ENCODE results near the gene MAD1L1.
A peak's percentile ranks its signal among the peaks of the same experiment; 100 is the strongest.

Gene MAD1L1

DNA sequence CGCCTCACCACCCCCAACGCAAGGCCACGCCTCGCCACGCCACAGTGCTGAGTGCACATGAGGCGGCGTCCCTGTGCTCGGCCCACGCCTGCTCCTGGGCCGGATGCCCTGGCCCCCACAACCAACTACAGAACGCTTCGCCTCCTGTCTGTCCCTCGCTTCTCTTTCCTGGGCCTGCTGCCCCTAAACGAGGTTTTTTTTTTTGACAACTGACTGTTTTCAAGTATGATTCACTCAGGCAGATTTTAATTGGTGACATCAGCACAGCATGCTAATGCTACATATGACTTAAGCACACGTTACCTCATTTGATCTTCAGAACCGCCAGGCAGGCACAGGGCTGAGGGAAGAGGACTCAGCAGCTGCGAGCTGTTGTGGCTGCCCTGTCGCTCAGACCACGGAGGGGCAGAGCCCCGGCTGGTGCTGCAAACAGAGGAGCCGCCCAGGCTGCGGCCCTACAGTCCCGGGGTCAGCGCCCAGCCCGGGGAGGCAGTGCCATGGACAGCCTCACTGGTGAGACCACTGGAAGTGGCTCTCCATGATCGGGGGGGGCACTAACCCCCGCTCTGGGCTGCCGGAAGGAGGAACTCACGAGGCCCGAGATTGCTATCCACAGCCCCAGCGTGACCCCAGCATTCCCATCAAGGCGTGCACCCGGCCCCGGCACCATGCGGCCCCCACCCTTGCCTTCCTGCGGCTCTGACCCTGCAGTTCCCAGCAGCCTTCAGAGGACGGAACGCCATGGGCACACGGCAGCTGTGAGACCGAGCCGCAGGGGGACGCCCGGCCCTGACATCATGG, 212.8 kb downstream of the MAD1L1 start:
- DNase-seq: peak; percentile 30

DNA sequence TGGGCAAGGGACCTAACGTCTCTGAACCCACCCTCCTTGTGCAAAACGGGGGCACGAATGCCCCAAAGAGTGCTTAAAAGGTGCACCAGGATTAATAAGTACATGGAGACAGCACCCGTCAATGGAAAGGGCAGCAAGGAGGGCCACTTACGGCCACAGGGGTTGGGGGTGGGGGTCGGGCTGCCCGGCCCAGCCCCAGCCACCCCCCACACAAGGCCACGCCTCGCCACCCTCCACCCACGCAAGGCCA, 213.4 kb downstream of the MAD1L1 start:
- DNase-seq: no peak

DNA sequence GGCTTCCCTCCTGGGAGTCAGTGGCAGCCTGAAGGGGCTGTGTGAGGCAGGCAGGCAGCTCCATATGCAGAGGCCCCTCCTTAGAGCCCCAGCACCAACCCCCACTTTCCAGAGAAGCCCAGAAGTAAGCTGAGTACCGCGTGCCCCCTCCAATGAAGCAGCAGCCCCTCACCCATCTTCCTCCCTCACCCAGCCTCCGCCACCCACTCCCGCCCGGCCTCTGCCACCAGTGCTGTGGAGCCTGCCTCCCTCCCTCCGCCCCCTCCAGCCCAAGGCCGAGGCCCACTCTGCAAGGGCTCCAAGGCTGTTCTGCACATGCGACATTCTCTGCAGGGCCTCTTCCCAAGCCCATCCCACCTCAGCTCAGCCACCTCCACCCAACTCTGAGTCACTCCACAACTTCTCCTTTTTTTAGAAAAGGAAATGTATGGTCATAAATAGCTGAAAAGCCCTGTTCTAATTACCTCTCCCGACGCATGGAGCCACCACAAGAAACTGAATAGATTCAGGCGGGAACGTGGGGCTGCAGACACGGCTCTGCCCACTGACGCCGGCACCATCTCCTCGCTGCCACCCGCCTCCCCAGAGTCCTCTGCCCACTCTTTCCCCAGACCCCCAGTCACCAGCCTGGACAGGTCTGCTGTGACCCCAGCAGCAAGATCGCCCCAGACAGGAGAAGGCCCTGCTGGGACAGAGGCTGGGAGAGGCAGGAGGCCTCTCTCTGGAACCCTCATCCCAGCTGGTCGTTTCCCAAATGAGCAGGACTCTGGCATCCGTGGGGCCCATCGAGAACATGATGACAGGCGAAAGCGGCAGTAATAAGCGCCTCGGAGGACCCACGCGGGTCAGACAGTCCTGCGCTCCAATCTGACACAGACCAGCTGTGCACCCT, 213.9 kb downstream of the MAD1L1 start:
- no peak for DNase-seq

DNA sequence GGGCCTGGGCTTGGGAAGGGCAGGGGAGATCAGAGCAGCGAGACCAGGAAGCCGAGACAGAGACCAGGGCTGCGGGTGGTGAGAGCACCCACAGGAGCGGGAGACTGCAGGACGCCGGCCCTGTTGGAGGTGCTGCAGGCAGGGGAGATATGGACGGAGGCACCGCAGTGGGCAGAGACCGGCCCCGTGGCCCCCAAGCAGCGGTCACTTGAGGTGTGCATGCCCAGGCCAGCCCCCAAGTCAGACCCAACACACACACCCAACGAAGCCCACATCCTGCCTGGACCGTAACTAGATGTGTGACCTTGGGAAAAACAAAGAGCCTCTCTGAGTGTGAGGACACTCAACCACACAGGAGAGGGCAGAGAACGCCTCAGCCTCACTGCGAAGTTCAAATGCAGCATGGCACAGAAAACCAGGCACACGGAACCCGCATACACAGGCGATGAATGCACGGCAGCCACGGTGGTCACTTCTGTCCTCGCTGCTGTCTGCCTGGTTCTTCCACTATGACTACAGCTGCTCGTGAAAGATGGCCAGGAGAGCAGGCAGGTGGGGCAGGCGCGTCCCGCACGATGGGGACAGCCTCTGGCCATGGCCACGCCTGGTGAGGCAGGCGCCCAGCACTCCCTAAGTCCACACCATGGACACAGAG, 214.7 kb downstream of the MAD1L1 start:
- DNase-seq: no peak

DNA sequence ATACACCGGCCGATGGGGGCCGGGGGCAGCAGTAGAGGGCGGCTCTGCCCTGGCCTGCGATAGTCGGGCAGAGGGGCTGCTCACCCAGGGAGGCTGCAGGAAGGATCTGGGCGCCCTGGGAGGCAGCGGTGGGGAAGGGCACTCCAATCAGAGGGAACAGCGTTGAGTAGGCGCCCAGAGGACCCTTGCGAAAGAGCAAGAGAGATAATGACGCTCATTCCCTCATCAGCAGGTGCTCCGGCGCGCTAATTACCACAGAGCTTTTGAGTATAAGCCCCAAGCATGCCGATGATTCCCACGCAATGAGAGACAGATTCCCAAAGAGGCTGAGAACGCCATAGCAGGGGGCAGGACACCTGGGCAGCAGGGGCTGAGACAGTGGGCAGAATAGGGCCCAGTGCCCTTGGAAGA, 215.3 kb downstream of the MAD1L1 start:
- DNase-seq: no peak

DNA sequence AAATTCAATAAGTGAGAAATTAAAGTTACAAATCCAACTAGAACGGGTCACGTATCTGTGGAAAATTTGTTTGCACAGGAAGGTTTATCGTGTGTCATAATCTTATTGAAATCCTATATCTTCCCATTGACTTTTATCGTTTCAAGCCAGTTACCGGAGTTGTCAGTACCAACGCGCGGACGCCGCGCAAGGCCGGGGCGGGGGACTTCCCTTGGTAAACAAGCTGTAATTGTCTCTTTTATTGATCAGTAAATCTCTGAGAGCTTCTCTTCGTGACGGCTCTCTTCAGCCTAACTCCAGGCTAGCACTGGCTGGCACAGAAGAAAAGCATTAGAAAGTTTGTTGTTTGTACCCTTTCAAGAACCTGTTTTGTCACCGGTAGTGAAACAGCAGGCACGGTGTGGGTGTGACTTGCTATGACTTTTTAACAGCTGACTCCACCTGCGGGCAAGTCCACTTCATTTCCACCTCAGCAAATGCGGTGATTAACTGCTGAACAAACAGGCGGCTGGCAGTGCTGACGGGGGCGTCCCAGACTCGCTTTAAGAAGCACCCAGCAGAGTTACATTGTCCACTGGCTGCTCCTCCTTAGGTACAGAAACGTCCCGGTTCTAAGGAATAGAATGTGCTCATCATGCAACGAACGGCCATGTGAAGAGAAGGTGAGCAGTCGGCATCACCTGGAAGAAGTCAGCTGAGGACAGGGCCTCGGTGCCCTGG, 215.8 kb downstream of the MAD1L1 start:
- no peak for DNase-seq

DNA sequence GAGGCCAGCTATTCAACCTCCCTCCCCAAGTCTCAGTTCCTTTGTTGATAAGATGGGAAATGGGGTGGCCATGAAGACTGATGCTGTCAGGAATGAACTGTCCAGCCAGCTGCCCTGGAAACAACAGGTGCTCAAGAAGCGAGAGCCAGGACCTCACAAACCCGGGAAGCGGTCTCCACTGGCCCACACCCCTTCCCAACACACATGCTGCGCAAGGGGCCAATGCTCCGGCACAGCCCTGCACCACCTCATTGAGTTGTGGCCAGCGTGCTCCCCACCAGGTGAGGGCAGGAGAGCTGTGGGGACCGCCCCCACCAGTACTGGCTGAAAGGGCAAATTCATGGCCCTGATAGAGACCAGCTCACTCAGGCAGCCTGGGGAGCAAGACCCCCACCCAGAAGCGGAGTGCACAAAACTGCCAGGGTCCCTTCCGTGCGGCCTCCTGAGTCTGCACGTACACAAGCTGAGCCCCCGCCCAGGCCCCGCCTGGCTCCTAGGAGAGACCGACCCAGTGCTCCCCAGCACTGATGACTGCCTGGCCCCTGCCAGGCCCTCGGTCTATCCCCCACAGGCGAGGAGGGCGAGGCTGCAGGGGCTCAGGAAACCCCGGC, 216.6 kb downstream of the MAD1L1 start:
- DNase-seq: no peak

DNA sequence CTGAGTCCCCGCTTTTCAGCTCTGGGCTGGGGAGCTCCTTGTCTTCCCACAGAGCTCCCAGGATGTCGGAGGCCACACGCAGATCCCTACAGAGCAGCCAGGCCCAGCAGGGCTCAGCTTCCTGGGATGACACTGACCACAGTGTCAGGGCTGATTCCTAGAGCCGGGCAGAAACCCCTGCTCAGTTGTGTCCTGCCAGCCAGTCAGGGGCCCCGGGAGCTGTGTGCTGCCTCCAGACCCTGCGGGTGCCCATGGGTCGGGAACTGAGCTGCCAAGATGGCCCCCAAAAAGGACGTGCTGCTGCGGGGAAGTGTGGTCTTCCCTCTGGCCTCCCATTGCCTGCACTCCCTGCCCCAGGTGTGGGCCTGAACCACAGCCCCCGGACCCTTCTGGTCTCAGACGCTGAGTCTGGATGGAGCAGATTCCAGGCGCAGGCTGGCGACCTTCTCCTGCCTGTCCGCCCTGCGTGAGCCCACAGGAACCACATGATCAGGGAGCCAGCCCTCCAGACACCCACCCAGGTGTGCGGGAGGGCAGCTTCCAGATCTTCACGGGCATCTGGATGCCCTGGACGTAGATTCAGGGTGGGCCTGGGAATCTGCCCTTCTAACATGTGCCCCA, 217.4 kb downstream of the MAD1L1 start:
- no peak for DNase-seq

DNA sequence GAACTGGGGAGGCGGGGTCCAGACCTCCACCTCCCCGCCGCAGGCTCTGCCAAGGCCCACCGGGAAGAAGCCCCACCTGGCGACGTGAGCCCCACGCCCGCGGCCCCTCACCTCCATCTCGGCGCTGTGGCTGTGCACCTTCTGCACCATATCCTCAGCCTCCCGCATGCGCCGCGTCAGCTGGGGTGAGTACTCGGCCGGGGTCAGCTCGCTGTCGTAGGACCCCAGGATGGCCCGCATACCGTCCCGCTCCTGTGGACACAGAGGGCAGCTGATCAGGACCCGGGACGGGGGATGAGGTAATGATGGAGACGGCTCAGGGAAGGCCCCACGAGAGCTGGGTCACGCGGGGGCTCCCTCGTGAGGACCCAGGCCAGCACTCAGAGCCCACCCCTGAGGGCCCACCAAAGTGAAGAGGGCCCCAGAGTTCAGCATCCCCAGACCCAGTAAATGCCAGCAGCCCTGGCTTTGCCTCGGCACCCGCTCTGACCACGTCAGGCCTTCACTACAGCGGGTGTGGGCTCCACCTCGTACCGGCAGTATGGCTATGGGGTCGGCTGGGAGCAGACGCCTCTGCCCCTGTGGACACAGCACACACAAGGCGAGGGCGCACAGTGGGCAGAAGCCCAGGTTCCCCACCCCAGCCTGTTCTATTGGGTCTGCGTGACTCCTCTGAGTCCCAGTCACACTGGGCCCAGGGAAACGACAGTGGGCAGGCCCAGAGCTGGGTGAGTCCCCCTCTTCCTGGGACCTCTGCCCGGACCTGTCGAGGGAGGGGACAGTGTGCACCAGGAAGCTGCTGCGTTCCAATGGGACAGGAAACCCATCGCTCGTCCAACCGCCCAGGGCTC, 218.1 kb downstream of the MAD1L1 start:
- no peak for DNase-seq

DNA sequence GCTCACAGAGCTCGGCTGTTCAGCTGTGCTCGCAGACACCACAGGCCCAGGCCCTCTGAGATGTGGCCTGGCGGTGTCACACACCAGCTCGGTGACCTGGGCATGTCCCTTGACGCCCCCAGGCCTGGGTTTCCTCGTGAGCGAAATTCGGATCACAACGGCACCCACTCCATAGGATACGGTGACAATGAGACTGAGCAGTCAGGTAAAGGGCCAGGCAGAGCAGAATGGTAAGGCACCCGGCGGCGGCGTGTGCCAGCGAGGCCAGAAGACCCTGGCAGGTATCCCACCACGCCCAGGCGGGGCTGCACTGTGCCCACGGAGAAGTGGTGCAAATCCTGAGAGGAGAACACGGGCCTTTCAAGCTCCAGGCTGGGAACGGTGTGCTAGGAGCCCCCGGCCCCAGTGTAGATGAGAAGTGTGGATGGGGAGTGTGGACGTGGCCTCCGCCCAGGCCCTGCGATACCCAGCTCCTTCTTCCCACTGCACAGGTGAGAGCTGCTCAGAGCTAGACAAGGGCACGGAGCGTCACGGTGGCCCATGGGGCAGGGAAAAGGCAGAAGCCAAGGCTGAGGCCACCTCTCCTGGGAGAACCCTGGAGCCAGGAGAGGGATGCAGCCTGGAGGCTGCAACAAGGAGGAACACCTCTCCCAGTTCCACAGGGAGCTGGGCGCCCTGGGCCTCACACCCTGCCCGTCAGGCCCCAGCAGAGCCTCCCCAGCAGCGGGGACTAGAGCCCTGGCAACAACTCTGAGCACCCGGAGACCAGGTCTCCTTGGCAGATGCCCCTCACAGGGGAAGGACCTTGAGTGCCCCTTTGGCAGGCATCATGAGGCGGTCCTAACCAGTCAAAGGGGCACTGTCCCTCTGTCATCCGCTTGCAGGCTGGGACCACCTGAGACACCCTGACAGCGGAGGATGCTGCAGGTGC, 219.1 kb downstream of the MAD1L1 start:
- DNase-seq: no peak

DNA sequence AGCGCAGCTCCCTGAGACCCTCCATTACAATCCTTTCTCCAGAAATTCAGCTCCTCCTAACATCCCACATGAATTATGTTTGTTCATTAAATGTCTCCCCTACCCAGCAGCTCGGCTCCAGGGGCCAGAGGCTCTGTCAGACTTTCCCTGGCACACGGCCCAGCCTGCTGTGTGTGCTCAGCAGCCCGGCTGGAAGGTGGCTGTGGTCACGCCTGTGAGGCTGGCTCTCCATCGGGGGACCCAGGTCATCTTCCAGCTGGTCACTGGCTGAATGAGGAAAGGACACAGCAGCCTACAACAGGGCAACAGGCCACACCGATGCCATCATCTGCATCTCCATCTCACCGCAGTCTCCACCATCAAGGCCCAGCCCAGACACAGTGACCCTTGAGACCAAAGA, 219.8 kb downstream of the MAD1L1 start:
- no peak for DNase-seq

DNA sequence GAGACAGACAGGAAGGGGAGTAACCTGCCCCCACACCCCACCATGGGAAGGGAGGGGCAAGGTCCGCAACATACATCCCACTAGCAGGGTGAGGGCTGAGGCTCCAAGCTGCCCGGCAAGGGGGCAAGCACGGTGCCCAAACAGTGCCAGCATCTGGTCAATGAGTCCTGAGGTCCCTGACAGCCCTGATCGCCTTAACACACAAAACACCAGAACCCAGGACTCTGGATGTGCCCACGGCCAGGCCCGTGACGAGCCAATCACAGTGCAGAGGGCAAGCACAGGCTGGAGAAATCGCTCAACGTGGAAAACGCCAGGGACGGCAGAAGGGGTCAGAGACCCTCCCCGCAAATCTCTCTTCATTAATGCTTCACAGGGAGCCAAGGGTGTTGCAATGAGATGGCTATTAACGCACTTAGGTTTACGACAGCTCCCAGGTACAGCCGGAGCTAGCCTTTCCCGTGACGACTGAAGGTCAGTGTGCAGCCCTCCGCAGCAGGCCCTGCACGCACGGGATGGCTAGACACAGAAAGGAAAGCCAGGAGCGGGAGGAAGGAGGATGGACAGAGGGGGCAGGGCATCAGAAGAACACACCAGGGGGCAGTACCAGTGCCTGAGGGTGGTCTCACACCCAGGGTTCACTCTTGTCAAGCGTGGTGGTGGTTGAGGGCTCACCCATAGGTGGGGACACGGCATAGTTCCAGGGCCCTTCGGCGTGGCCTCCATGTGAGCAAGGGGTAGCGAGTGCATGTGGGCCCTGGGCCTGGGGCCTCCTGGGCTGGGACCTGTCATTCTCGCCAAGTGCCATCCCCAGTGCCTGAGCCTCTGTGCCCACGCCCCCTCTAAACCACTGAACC, 220.5 kb downstream of the MAD1L1 start:
- DNase-seq: no peak

DNA sequence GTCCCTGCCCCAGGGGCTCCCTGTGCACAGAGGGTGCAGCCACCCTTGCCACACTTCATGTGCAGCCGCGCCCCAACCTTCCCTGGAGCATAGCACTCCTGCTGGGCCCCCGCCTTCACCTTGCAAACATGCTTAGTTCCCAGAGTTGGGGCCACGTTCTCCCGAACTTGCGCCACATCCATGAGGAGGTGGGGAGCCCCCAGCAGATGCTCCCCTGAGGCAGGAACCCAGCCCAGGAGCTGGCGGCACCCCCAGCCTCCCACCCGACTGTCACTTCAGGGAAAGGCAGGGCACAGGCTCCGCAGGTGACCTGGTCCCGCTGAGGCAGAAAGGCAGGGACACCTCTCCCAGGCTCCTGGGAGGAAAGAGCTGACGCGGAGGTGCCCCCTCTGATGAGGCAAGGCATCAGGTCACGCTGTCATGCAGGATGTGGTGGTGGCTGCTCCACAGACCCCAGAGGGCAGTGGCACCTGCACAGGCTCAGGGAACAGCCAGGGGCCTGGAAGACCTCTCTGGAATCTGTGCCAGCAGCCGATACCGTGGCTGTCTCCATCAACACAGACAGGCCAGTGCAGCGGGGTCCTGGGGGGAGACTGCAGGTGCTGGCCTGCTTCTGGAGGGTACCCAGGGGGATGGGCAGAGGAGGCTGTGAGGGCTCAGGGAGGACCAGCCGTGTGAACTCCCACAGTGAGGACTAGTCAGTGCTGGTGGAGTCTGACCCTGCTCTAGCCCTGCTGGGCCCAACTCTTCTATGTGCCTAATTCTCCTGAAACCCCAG, 221.3 kb downstream of the MAD1L1 start:
- no peak for DNase-seq

DNA sequence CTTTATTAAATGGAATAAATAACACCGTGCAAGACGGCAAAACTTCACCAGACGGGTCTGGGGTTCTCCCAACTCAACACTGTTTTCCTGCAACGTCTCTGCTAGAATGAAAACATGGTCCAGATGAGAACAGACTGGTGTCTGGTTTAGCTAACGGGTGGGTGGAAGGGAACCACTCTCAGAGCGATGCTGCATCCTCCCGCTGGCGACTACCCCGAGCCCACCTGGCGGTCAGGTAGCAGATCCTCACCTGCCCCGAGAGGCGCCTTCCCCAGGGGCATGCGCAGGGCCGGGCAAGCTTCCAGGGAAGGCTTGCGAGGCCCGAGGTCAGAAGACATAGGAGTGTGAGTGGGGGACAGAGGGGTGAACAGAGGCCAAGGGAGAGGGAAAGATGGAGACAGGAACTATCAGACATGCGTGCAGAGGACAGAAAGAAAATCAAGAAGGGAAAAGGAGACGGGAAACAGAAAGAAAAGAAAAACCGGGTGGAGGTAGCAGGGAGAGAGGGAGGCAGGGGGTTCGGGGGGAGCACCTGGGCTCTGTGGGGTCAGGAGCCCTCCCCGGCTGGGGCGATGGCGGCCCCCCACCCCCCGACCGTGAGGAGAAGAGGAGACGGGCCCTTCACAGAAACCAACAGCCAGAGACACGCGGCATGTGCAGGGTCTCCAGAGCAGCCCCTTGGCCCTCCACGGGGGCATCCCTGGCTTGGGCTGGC, 222.0 kb downstream of the MAD1L1 start:
- DNase-seq: no peak

DNA sequence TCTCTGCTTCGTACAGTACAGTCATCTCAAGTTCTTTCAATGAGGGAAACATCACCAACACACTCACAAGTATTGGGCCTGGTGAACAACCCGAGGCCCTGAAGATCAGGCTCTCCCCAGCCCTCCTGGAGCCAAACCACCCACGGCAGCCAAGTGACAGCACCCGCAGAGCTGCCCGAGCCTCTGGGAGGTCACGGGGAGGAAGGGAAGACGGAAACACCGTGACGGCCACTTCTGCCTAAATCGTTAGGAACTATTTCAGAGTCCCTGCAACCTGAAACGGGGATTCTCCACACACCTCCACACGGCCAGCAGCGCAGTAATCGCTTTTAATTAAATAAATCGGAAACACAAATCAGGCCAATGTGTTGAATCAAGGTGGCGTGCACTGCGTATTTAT, 222.6 kb downstream of the MAD1L1 start:
- no peak for DNase-seq

DNA sequence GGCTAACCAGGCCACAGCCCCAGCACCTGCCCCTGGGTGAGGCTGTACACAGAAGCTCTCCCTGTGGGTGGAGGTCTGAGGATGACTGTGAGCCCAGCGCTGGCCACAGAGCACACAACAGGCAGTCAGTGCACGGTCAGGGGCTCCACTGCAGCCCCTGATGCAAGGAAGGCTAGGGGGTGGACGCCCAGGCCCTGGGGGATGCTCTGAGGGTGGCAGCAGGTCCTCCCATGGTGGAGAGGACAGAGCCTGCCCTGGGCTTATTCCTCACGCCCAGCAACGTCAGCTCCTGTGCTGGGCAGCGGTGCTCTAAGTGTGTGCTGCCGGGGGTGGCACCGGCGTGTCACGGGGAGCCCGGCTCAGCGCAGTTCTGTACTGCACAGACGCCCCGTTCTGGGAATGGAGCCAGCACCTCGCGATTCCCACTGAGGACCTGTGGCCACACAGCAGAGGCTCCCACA, 223.2 kb downstream of the MAD1L1 start:
- no peak for DNase-seq

DNA sequence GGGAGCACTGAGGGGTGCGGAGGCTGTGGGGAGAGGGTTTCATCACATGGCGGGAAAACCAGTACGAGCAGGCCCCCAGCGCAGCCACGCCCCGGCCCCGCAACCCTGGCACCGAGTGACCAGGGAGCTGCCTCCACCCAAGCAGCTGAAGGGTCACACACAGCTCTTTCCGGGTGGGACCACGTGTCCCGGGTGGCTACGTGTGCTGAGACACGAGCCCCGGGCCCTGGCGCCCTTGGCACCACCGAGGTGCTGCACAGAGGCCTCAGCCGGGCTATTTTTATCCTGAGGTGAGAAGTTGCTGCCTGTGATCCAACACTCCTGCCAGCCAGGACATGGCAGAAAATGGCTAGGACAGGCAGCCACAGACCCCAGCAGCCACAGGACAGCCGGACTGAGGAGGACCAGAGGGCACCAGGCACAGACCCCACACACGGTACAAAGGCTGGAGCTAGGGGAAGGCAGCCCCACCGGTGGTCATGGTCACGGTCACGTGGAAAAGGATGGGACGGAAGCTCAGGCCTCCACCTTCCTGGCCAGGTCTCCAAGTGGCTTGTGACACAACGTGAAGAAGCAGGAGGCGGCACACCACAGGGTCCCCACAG, 223.7 kb downstream of the MAD1L1 start:
- DNase-seq: no peak

Data from T1000 (cell line).